Psoas muscle (tissue), 8 donors: ENCODE results near the gene GALK1. TPM values are rescaled to one million over a fixed set of nuclear protein-coding genes. Genes with fewer than 3 reads are reported as not detected.
"Not testable (repeated sequence)": the region's sequence is repeated elsewhere in the genome, so short reads cannot be mapped to it uniquely, and the experiment has no call there.

ENCODE experiments used
- ATAC-seq, 4 donors: fragments of 200-7000 bp; cut with Tn5 transposase; one replicate each; pipeline ENCODE4 v1.9.1; 2020; ENCODE audit warnings: moderate library complexity in 3 of 4, mild to moderate bottlenecking in 2 of 4
- DNase-seq, 2 donors: peaks; one replicate each; pipeline ENCODE4 v3.0.0-alpha.2; 2020
- H3K27ac ChIP-seq: fragments of 200-600 bp; one replicate; pipeline ENCODE4 v1.8.0; 2022
- H3K27me3 ChIP-seq, 3 donors: fragments of 200-600 bp in 1 of 3; one replicate each; pipeline versions ENCODE4 v1.6.1 to v1.8.0; 2013 to 2022; ENCODE audit warnings: low read length in 2 of 3, mild to moderate bottlenecking in 2 of 3, moderate library complexity in 1 of 3; ENCODE audit not compliant: insufficient read depth in 3 of 3
- H3K36me3 ChIP-seq, 2 donors: fragments of 200-600 bp in 1 of 2; one replicate each; pipeline versions ENCODE4 v1.6.1 to v1.8.0; 2013 to 2022; ENCODE audit warnings: low read depth in 1 of 2, mild to moderate bottlenecking in 1 of 2, moderate library complexity in 1 of 2; ENCODE audit not compliant: insufficient read depth in 1 of 2
- H3K4me1 ChIP-seq: fragments of 200-600 bp; one replicate; pipeline ENCODE4 v1.8.0; 2022
- H3K4me3 ChIP-seq: fragments of 200-600 bp; one replicate; pipeline ENCODE4 v1.8.0; 2022; ENCODE audit warnings: mild to moderate bottlenecking
- H3K9me3 ChIP-seq: fragments of 200-600 bp; one replicate; pipeline ENCODE4 v1.8.0; 2022
- CTCF ChIP-seq: fragments of 200-600 bp; IDR thresholded peaks from one replicate; pipeline ENCODE4 v1.8.0; 2022; ENCODE audit warnings: antibody characterized with exemption
- WGBS, 3 donors: extraction: QIAGEN DNeasy Blood & Tissue Kit; methylation state at CpG; one replicate each; pipeline versions ENCODE4 v1.1.6 to v1.1.7; 2013; 5-methylcytosine and 5-hydroxymethylcytosine counted together
- intact Hi-C, 2 donors: fragments of 100-400 bp; cut with DNase I; formaldehyde crosslinking; loops; one replicate each; pipeline versions ENCODE4 v1.11.0 to v1.14.2; 2022
- polyA plus RNA-seq, 3 donors: library from polyadenylated mRNA; stranded (reverse); fragments of 200-250 nt; gene quantifications; one replicate each; pipeline ENCODE4 v1.2.3, GENCODE V29; 2013
- total RNA-seq, 4 donors: library from RNA; stranded (reverse); fragmentation: NEBNext Ultra II Directional in 2 of 4; extraction: Animal tissue kit (Norgen Biotek cat#: 25700) in 2 of 4; gene quantifications; one replicate each; pipeline versions ENCODE4 v1.2.1 to v1.2.4, GENCODE V29; 2021 to 2023
- donor health status: healthy with polysubstance abuse.
- donor health status: DM: no; HTN: no; CAD: no; lungs with moderate emphysema.
- donor health status: Bipolar disorder and iron deficiency.
- donor health status: healthy.
- donor health status: DM: yes; HTN: yes; CAD: no.
- donor health status: DM: no; HTN: no; CAD: no.
- donor health status: DM: no; HTN: no; CAD: no.
- donor health status: DM: yes; HTN: yes; CAD: no.

The GALK1 gene
- total and polyA plus RNA-seq, 7 donors: 7.1 to 13.2 (median 9.8) TPM

- intact Hi-C loops: no loop called here
- no peak overlapping the region for H3K27ac ChIP-seq
- ATAC-seq (no peak), DNase-seq (peak in 1 of 2 donors; percentile 48)
- no peaks in the 10 kb centered on the region for H3K27me3 ChIP-seq
- H3K4me3 ChIP-seq: no peak overlapping the region
- no peaks in the 10 kb centered on the region for H3K36me3 ChIP-seq
- no peaks in the 10 kb centered on the region for H3K9me3 ChIP-seq
- WGBS, 3 donors: 95 to 97% (median 95%) methylated on average over 27 of the region's 27 CpGs
- H3K4me1 ChIP-seq: peaks cover 12% of the 10 kb centered on the region
- no peak for TF ChIP-seq CTCF
Observed at GRCh38 chr17:75762513-75763268, 2.3 kb downstream of the GALK1 start.

- H3K27me3 ChIP-seq, H3K4me3 ChIP-seq, H3K9me3 ChIP-seq, H3K27ac ChIP-seq, H3K36me3 ChIP-seq, intact Hi-C loops, ATAC-seq: not testable (repeated sequence)
- 75 to 91% (median 85%) methylated on average over 6 of the region's 6 CpGs for WGBS, 3 donors
- peak in 1 of 2 donors; percentile 12 for DNase-seq
- peaks cover 12% of the 10 kb centered on the region for H3K4me1 ChIP-seq
Observed at GRCh38 chr17:75759978-75760640, 4.9 kb downstream of the GALK1 start.

GRCh38 chr17:75759457-75759856 is 5.5 kb downstream of the GALK1 start:
- Histone ChIP-seq H3K4me3 (no peak overlapping the region), H3K4me1 (peaks cover 11% of the 10 kb centered on the region), H3K9me3 (no peaks in the 10 kb centered on the region), H3K27me3 (no peaks in the 10 kb centered on the region), H3K36me3 (no peaks in the 10 kb centered on the region), H3K27ac (no peak overlapping the region)
- DNase-seq (peak in 1 of 2 donors; percentile 25), ATAC-seq (no peak)
- WGBS, 3 donors: 88 to 94% (median 89%) methylated on average over 3 of the region's 3 CpGs
- intact Hi-C loops: no loop called here
- no peak for TF ChIP-seq CTCF

- DNase-seq: peak in 1 of 2 donors; percentile 45
- TF ChIP-seq CTCF: no peak
- H3K4me3 ChIP-seq: no peak overlapping the region
- H3K9me3 ChIP-seq: no peaks in the 10 kb centered on the region
- intact Hi-C loops: no loop called here
- ATAC-seq: no peak
- WGBS, 3 donors: 91% methylated on average over 37 to 41 of the region's 41 CpGs
- H3K36me3 ChIP-seq: no peaks in the 10 kb centered on the region
- H3K27me3 ChIP-seq: no peaks in the 10 kb centered on the region
- peaks cover 8% of the 10 kb centered on the region for H3K4me1 ChIP-seq
- no peak overlapping the region for H3K27ac ChIP-seq
Observed at GRCh38 chr17:75758131-75758905, 6.7 kb downstream of the GALK1 start.
